OCI-LY1 (cell line): ENCODE data around the gene LRRFIP1.

ENCODE experiments used
- CTCF ChIP-seq: fragments of 200-600 bp; sonication (generic), shearing (Covaris generic); IDR thresholded peaks from 2 replicates; pipeline ENCODE4 v1.5.1; 2017; ENCODE audit warnings: mild to moderate bottlenecking, antibody characterized with exemption, low read length, moderate library complexity, mixed read lengths
- EZH2 ChIP-seq: fragments of 200-600 bp; sonication (generic), shearing (Covaris generic); IDR thresholded peaks from 2 replicates; pipeline ENCODE4 v1.8.0; 2017; ENCODE audit warnings: borderline replicate concordance, mixed run types, mild to moderate bottlenecking, antibody characterized with exemption, low read length, moderate library complexity, mixed read lengths

- TF ChIP-seq CTCF (no peak), EZH2 (no peak)
These were observed 126.8 kb downstream of the LRRFIP1 start for GRCh38 chr2:237754182-237754581.
